HFFc6 (cell line): Measurements from ENCODE around the gene CYP27A1. TPM values are rescaled to one million over a fixed set of nuclear protein-coding genes. Genes with fewer than 3 reads are reported as not detected.

Source experiments
- DNase-seq: peaks from one replicate; pipeline ENCODE4 v3.0.0-alpha.2; 2018
- H3K27ac Mint-ChIP-seq: 2 replicates; pipeline ENCODE4 v1.8.0; 2020; ENCODE audit warnings: mild to moderate bottlenecking, mixed read lengths
- H3K27me3 Mint-ChIP-seq: 2 replicates; pipeline ENCODE4 v1.8.0; 2021; ENCODE audit warnings: mild to moderate bottlenecking, moderate library complexity, mixed read lengths; ENCODE audit not compliant: insufficient read depth
- H3K36me3 Mint-ChIP-seq: 2 replicates; pipeline ENCODE4 v1.8.0; 2021; ENCODE audit warnings: low read depth, mixed read lengths
- H3K4me1 Mint-ChIP-seq: 2 replicates; pipeline ENCODE4 v1.8.0; 2020; ENCODE audit warnings: low read depth, mixed read lengths
- H3K4me3 Mint-ChIP-seq: 2 replicates; pipeline ENCODE4 v1.8.0; 2020; ENCODE audit warnings: mild to moderate bottlenecking, moderate library complexity, mixed read lengths
- H3K9me3 Mint-ChIP-seq: 2 replicates; pipeline ENCODE4 v1.8.0; 2020; ENCODE audit warnings: mild to moderate bottlenecking, mixed read lengths
- CTCF ChIP-seq: fragments of 200-600 bp; sonication (generic); IDR thresholded peaks from 2 replicates; pipeline ENCODE4 v1.5.0; 2021; ENCODE audit warnings: antibody characterized with exemption, mild to moderate bottlenecking
- total RNA-seq, 6 experiments: library from RNA; stranded (reverse); fragmentation: NEBNext Ultra II Directional; extraction: Animal tissue kit (Norgen Biotek cat#: 25700); gene quantifications; 2 replicates in 1 of 6; 3 replicates in 5 of 6; pipeline ENCODE4 v1.2.3, GENCODE V29; 2021

The CYP27A1 gene
- total RNA-seq, 6 experiments from 2014 or later = 0.18 to 0.26 (median 0.21) TPM; not detected in 2

GRCh38 chr2:218828477-218828778, 46.5 kb downstream of the CYP27A1 start:
- no peaks in the 10 kb centered on the region for H3K36me3 Mint-ChIP-seq
- H3K4me1 Mint-ChIP-seq = peaks cover 17% of the 10 kb centered on the region
- DNase-seq = no peak
- no peaks in the 10 kb centered on the region for H3K9me3 Mint-ChIP-seq
- TF ChIP-seq CTCF = no peak
- H3K27me3 Mint-ChIP-seq = peaks cover 28% of the 10 kb centered on the region
- H3K27ac Mint-ChIP-seq = no peak overlapping the region
- H3K4me3 Mint-ChIP-seq = no peak overlapping the region

- Mint-ChIP-seq H3K4me1 (peaks cover 19% of the 10 kb centered on the region), H3K27me3 (peaks cover 35% of the 10 kb centered on the region), H3K27ac (no peak overlapping the region), H3K4me3 (no peak overlapping the region), H3K9me3 (no peaks in the 10 kb centered on the region), H3K36me3 (no peaks in the 10 kb centered on the region)
- TF ChIP-seq CTCF = no peak
- DNase-seq = no peak
Measured at GRCh38 chr2:218829868-218830451, 48.0 kb downstream of the CYP27A1 start.

GRCh38 chr2:218830526-218831306, 48.8 kb downstream of the CYP27A1 start:
- no peaks in the 10 kb centered on the region for H3K9me3 Mint-ChIP-seq
- H3K36me3 Mint-ChIP-seq = no peaks in the 10 kb centered on the region
- no peak for DNase-seq
- no peak for TF ChIP-seq CTCF
- no peak overlapping the region for H3K4me3 Mint-ChIP-seq
- peaks cover 19% of the 10 kb centered on the region for H3K4me1 Mint-ChIP-seq
- H3K27me3 Mint-ChIP-seq = peaks cover 43% of the 10 kb centered on the region
- H3K27ac Mint-ChIP-seq = no peak overlapping the region

GRCh38 chr2:218831378-218831990, 49.5 kb downstream of the CYP27A1 start, which contains the start of gene PRKAG3:
TSS of gene PRKAG3 (minus strand) at chr2:218831803.
- H3K4me3 Mint-ChIP-seq = no peak within 1 kb of the TSS
- H3K27me3 Mint-ChIP-seq = peaks cover 43% of the 10 kb centered on the region
- peaks cover 19% of the 10 kb centered on the region for H3K4me1 Mint-ChIP-seq
- H3K27ac Mint-ChIP-seq = no peak within 1 kb of the TSS
- H3K9me3 Mint-ChIP-seq = no peaks in the 10 kb centered on the region
- DNase-seq = no peak
- H3K36me3 Mint-ChIP-seq = no peaks in the 10 kb centered on the region
- no peak for TF ChIP-seq CTCF

GRCh38 chr2:218832081-218832480, 50.1 kb downstream of the CYP27A1 start:
- no peak overlapping the region for H3K4me3 Mint-ChIP-seq
- no peak for DNase-seq
- no peak overlapping the region for H3K27ac Mint-ChIP-seq
- no peaks in the 10 kb centered on the region for H3K36me3 Mint-ChIP-seq
- H3K27me3 Mint-ChIP-seq = peaks cover 43% of the 10 kb centered on the region
- no peak for TF ChIP-seq CTCF
- peaks cover 19% of the 10 kb centered on the region for H3K4me1 Mint-ChIP-seq
- peaks cover 2% of the 10 kb centered on the region for H3K9me3 Mint-ChIP-seq
